ENCODE results near the gene ABLIM2.
"Not testable (repeated sequence)": the region's sequence is repeated elsewhere in the genome, so short reads cannot be mapped to it uniquely, and the experiment has no call there.

The ABLIM2 gene

GRCh38 chr4:7945709-7946380 is 212.8 kb downstream of the ABLIM2 start:
- no peak for DNase-seq

- no peak for DNase-seq
Observed at GRCh38 chr4:7944599-7945220, 213.9 kb downstream of the ABLIM2 start.

GRCh38 chr4:7943688-7944087 is 214.9 kb downstream of the ABLIM2 start:
- DNase-seq, result not testable (repeated sequence)

GRCh38 chr4:7943211-7943610 is 215.4 kb downstream of the ABLIM2 start:
- DNase-seq, result no peak

- peak; percentile 9 for DNase-seq
Observed at GRCh38 chr4:7941965-7942496, 216.6 kb downstream of the ABLIM2 start.

GRCh38 chr4:7941111-7941964 is 217.3 kb downstream of the ABLIM2 start:
- no peak for DNase-seq

- DNase-seq, result peak; percentile 81
Observed at GRCh38 chr4:7939377-7940108, 219.1 kb downstream of the ABLIM2 start, which contains the start of gene AFAP1. AFAP1 (minus strand) TSS chr4:7939861; CDS start chr4:7872078, 67,783 bp downstream.

- no peak for DNase-seq
Observed at GRCh38 chr4:7938609-7939376, 219.8 kb downstream of the ABLIM2 start.

GRCh38 chr4:7938266-7938608 is 220.4 kb downstream of the ABLIM2 start:
- no peak for DNase-seq

GRCh38 chr4:7937006-7937405 is 221.6 kb downstream of the ABLIM2 start:
- DNase-seq, result no peak

GRCh38 chr4:7933651-7934510 is 224.7 kb downstream of the ABLIM2 start:
- no peak for DNase-seq

- DNase-seq, result no peak
Observed at GRCh38 chr4:7932287-7932686, 226.3 kb downstream of the ABLIM2 start.

GRCh38 chr4:7929118-7929951 is 229.3 kb downstream of the ABLIM2 start:
- no peak for DNase-seq

GRCh38 chr4:7928711-7929110 is 229.9 kb downstream of the ABLIM2 start:
- no peak for DNase-seq

GRCh38 chr4:7926822-7927221 is 231.8 kb downstream of the ABLIM2 start:
- no peak for DNase-seq

GRCh38 chr4:7924570-7924969 is 234.0 kb downstream of the ABLIM2 start:
- no peak for DNase-seq

GRCh38 chr4:7924163-7924562 is 234.4 kb downstream of the ABLIM2 start:
- DNase-seq, result no peak

GRCh38 chr4:7922466-7922865 is 236.1 kb downstream of the ABLIM2 start:
- no peak for DNase-seq

- DNase-seq, result no peak
Observed at GRCh38 chr4:7918981-7919380, 239.6 kb downstream of the ABLIM2 start.

GRCh38 chr4:7918187-7918586 is 240.4 kb downstream of the ABLIM2 start:
- not testable (repeated sequence) for DNase-seq

Measured in suppressor macrophage treated with lipopolysaccharide for 4 hours (primary cell).